C4-2B (cell line): ENCODE data around the gene EFCAB8.

Experiments
- ZFX ChIP-seq: fragments of 450-650 bp; IDR thresholded peaks from 2 replicates; pipeline ENCODE4 v1.6.1; 2017
- TF ChIP-seq, protein P1 (sequence below): fragments of 450-650 bp; conservative IDR thresholded peaks from 2 replicates; pipeline ENCODE4 v1.5.1; 2017; ENCODE audit warnings: mild to moderate bottlenecking

DNA sequence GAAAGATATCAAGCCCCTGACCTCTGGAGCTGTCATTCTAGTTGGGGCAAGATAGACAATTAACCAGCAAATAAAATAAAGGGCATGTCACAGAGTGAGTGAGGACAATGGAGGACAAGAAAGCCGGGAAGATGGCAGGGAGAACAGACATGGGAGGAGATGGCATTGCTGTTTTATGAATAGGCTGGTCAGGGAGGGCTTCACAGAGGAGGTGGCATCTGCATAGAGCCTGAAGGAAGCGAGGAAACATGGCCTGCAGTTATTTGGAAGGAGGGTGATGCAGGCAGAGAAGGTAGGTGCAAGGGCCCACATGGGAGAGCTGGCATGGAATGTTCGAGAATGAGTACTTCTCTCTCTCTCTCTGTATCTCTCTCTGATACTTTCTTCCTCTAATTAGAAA lies 63.7 kb downstream of the EFCAB8 start:
- TF ChIP-seq, protein P1, sequence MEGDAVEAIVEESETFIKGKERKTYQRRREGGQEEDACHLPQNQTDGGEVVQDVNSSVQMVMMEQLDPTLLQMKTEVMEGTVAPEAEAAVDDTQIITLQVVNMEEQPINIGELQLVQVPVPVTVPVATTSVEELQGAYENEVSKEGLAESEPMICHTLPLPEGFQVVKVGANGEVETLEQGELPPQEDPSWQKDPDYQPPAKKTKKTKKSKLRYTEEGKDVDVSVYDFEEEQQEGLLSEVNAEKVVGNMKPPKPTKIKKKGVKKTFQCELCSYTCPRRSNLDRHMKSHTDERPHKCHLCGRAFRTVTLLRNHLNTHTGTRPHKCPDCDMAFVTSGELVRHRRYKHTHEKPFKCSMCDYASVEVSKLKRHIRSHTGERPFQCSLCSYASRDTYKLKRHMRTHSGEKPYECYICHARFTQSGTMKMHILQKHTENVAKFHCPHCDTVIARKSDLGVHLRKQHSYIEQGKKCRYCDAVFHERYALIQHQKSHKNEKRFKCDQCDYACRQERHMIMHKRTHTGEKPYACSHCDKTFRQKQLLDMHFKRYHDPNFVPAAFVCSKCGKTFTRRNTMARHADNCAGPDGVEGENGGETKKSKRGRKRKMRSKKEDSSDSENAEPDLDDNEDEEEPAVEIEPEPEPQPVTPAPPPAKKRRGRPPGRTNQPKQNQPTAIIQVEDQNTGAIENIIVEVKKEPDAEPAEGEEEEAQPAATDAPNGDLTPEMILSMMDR = no peak
- TF ChIP-seq ZFX = no peak
